ENCODE measurements around the gene C1orf116.

C1orf116 gene

DNA sequence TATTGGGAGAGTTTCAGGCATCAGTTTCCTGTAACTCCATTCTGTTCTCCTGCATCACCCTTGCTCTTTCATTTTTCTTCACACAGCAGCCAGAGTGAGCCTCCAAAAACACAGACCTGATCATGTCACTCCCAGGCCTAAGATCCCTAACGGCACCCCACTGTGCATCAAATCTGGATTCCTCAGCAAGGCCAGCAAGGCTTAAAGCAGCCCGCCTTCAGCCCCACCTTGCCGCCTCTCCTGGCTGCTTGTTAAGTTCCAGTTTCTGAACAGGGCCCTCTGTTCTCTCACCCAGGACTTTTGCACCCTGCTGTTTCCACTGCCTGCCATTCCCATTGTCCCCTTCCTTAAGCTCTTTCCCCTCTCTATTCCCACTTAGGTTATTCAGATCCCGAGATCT, 29.3 kb downstream of the C1orf116 start:
- TF ChIP-seq, protein P1, sequence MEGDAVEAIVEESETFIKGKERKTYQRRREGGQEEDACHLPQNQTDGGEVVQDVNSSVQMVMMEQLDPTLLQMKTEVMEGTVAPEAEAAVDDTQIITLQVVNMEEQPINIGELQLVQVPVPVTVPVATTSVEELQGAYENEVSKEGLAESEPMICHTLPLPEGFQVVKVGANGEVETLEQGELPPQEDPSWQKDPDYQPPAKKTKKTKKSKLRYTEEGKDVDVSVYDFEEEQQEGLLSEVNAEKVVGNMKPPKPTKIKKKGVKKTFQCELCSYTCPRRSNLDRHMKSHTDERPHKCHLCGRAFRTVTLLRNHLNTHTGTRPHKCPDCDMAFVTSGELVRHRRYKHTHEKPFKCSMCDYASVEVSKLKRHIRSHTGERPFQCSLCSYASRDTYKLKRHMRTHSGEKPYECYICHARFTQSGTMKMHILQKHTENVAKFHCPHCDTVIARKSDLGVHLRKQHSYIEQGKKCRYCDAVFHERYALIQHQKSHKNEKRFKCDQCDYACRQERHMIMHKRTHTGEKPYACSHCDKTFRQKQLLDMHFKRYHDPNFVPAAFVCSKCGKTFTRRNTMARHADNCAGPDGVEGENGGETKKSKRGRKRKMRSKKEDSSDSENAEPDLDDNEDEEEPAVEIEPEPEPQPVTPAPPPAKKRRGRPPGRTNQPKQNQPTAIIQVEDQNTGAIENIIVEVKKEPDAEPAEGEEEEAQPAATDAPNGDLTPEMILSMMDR (IDR thresholded peaks at IDR 0.05; ENCODE audit: insufficient read depth, low read length): no peak
- TF ChIP-seq GABPA (IDR thresholded peaks at IDR 0.05; ENCODE audit: low read depth) (no peak), REST (IDR thresholded peaks at IDR 0.05; ENCODE audit: insufficient replicate concordance, low read depth) (no peak), SPI1 (IDR thresholded peaks at IDR 0.05; ENCODE audit: borderline replicate concordance, low read depth) (no peak), POLR2AphosphoS5 (IDR thresholded peaks at IDR 0.05; ENCODE audit: low read depth) (no peak)
- no peak overlapping the region for H3K4me3 ChIP-seq (replicated peaks; ENCODE audit: insufficient read depth, low read length)
- no peaks in the 10 kb centered on the region for H3K27me3 ChIP-seq (ENCODE audit: insufficient read depth, poor library complexity, severe bottlenecking)
- no peak overlapping the region for H3K27ac ChIP-seq (replicated peaks)
- DNase-seq (ENCODE audit: low read depth in 1 of 2, low spot score in 1 of 2): no peak

GRCh38 chr1:207002724-207003146, 29.8 kb downstream of the C1orf116 start:
- DNase-seq (ENCODE audit: low read depth in 1 of 2, low spot score in 1 of 2): peak in 1 of 2 experiments; percentile 56
- no peak overlapping the region for H3K4me3 ChIP-seq (replicated peaks; ENCODE audit: insufficient read depth, low read length)
- TF ChIP-seq GABPA (IDR thresholded peaks at IDR 0.05; ENCODE audit: low read depth) (no peak), POLR2AphosphoS5 (IDR thresholded peaks at IDR 0.05; ENCODE audit: low read depth) (no peak), REST (IDR thresholded peaks at IDR 0.05; ENCODE audit: insufficient replicate concordance, low read depth) (no peak), SPI1 (IDR thresholded peaks at IDR 0.05; ENCODE audit: borderline replicate concordance, low read depth) (no peak)
- TF ChIP-seq, protein P1 (IDR thresholded peaks at IDR 0.05; ENCODE audit: insufficient read depth, low read length): no peak
- H3K27me3 ChIP-seq (ENCODE audit: insufficient read depth, poor library complexity, severe bottlenecking): no peaks in the 10 kb centered on the region
- H3K27ac ChIP-seq (replicated peaks): no peak overlapping the region

- DNase-seq (ENCODE audit: low read depth in 1 of 2, low spot score in 1 of 2): no peak
- H3K27me3 ChIP-seq (ENCODE audit: insufficient read depth, poor library complexity, severe bottlenecking): no peaks in the 10 kb centered on the region
- H3K4me3 ChIP-seq (replicated peaks; ENCODE audit: insufficient read depth, low read length): no peak overlapping the region
- TF ChIP-seq, protein P1 (IDR thresholded peaks at IDR 0.05; ENCODE audit: insufficient read depth, low read length): no peak
- TF ChIP-seq GABPA (IDR thresholded peaks at IDR 0.05; ENCODE audit: low read depth) (no peak), POLR2AphosphoS5 (IDR thresholded peaks at IDR 0.05; ENCODE audit: low read depth) (no peak), SPI1 (IDR thresholded peaks at IDR 0.05; ENCODE audit: borderline replicate concordance, low read depth) (no peak), REST (IDR thresholded peaks at IDR 0.05; ENCODE audit: insufficient replicate concordance, low read depth) (no peak)
- H3K27ac ChIP-seq (replicated peaks): no peak overlapping the region
These were observed 30.9 kb downstream of the C1orf116 start for GRCh38 chr1:207001492-207002245.
